Adipose tissue (tissue), 3 donors: ENCODE measurements around the gene WDR93. TPM values are rescaled to one million over a fixed set of nuclear protein-coding genes. Genes with fewer than 3 reads are reported as not detected.
"Not testable (repeated sequence)": the region's sequence is repeated elsewhere in the genome, so short reads cannot be mapped to it uniquely, and the experiment has no call there.

Source experiments
- H3K27ac ChIP-seq: one replicate; pipeline ENCODE4 v1.5.1; 2013; ENCODE audit warnings: low read depth, low read length
- WGBS, 3 donors: extraction: QIAGEN DNeasy Blood & Tissue Kit; methylation state at CpG; one replicate each; pipeline ENCODE4 v1.1.7; 2013; 5-methylcytosine and 5-hydroxymethylcytosine counted together
- polyA plus RNA-seq, 3 donors: library from polyadenylated mRNA; stranded (reverse); fragments of 200-250 nt; gene quantifications; one replicate each; pipeline ENCODE4 v1.2.3, GENCODE V29; 2013
- donor health status: healthy with polysubstance abuse.
- donor health status: Bipolar disorder and iron deficiency.
- donor health status: healthy.

WDR93 gene
- polyA plus RNA-seq, 3 donors = 0.18 to 0.92 TPM; not detected in 1

DNA sequence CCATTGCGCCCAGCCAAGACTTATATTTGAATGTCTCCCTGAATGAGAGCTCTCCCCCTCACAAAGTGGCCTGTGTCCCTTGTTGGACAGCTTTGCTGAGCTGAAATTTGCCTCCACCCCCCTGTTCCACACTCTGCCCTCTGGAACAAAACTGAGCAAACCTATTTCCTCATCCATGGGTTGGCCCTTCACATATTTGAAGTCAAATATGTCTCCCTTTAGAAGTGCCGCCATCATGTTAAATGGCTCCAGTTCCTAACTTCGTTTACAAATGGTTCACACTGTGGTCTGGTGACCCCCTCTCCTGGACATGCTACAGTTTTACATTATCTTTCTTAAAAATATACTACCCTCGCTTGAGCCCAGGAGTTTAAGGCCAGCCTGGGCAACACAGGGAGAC, 16.1 kb upstream of the WDR93 start:
- H3K27ac ChIP-seq = no peak overlapping the region
- WGBS, 3 donors = 68 to 85% (median 71%) methylated on average over 4 of the region's 4 CpGs

DNA sequence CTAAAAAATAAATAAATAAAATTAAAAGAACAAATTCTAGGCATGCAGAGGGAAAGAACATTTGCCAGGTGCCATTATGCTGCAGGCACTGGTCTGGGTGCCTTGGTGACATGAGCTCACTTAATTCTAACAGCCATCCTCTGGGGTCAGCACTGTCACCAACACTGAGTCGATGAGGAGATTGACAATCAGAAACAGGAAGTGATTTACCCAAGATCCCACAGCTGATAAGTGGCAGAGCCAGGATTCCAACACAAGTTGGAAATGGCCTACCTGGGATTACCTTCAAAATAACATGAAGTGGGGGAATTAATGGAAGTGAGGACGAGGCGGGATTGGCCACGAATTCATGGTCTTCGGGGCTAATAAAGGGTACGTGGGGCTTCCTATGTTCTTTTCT, 15.0 kb upstream of the WDR93 start:
- 60 to 78% (median 77%) methylated on average over 6 of the region's 6 CpGs for WGBS, 3 donors
- H3K27ac ChIP-seq = no peak overlapping the region

DNA sequence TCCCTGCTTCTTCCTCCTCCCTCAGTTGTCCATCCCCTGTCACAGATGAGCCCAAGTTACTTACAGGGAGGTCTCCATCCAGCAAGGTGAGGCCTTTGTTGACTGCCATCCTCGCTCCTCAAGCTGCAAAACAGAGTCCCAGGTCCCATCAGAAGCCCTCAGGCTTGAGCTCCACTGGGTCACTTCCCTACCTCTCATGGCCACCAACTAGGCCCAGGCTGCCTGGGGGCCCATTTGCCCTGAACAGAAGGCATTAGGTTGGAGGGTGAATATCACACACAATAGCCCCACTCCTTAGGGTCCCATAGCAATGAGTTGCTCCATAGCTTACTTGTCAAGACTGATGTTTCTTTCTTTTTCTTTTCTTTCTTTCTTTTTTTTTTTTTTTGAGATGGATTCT, 13.2 kb upstream of the WDR93 start:
- 85 to 100% (median 93%) methylated on average over 1 of the region's 1 CpG for WGBS, 3 donors
- H3K27ac ChIP-seq = no peak overlapping the region

DNA sequence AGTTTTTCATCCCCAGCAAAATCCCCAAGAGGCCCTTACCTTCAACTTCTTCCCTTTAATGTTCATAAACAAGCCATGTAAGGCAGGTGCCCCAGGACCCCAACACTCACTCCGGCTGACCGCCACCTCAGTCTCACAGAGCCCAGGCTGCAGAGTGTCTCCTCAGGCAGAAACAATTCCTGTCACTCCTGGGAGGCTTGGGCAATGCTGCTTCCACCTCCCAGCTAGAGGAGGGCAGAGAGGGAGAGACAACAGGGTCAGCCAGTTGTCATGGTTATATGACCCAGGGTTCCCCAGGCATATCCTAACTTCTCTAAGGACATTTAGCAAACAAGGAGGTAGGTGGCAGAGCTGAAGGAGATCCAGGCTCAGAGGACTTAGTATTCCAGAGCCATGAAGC, 11.4 kb upstream of the WDR93 start, which contains the start of gene PLIN1:
Gene PLIN1 (minus strand): TSS at position 156 of the 400 bp plus-strand sequence. CDS start 1,878 bp downstream, outside the sequence.
- no peak within 1 kb of the TSS for H3K27ac ChIP-seq
- 83 to 93% (median 89%) methylated on average over 2 of the region's 2 CpGs for WGBS, 3 donors

DNA sequence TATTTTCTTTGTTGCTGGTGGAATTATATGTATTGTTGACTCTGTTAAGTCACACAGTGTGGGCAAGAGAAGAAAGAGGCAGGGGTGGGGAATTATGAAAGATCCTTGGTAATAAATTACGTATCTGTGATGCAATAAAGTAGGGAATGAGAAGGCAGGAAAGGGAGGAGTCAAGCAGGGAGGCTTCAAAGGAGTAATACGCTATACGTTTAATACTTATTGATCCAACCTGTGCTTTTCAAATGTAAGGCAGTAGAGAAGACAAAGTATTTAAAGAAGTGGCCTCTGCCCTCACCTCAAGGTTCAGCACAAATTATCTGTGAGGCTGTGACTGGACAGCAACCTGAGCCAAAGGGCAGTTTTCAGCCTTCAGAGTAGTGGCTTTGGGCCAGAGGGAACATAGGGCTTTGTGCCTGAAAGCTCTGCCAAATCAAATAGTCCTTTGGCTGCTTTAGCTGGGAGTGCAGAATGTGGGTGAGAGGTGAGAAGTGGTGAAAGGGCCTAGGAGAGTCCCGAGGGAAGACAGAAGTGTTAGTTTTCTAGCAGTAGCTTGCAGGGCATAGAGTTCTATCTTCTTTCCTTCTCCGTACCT, 10.2 kb upstream of the WDR93 start:
- H3K27ac ChIP-seq = no peak overlapping the region
- WGBS, 3 donors = 20 to 50% (median 47%) methylated on average over 5 of the region's 5 CpGs

DNA sequence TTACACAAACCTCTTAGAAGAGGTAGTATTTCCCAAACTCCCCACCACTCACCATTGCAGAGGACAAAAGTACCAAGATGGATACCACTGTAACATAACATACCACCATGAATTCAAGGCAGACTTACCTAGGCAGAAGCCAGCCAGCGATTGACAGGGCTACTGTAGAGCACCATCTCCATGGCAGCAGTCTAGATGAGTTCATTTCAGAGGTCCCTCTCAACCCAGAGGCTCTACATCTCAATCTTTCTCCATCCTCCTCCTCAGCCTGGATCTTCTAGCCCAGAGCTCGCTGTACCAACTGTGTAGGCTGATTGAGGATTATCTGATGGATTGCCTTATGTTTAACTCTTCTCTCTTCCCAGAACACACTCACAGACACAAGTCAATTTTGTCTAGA, 9.5 kb upstream of the WDR93 start:
- no peak overlapping the region for H3K27ac ChIP-seq
- WGBS, 3 donors = 63 to 96% (median 79%) methylated on average over 2 of the region's 2 CpGs

DNA sequence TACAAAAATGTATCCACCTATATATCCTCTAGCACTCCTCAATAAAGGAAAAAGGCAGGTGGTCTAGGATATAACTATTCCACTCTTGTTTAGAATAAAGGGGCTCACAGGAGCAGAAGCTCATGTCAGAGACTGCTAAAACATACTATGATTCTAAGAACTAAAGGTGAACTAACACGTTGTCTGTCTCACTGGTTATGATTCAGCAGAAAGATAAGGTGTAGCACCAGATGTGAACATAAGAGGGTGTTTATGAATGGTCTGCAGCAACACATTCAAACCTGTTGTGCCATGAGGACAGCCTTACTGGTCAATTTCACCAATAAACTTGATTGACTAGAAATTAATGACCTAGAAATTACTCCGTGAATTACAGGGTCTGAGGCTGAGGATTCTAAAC, 4.6 kb upstream of the WDR93 start:
- 65 to 79% (median 71%) methylated on average over 2 of the region's 2 CpGs for WGBS, 3 donors
- H3K27ac ChIP-seq = no peak overlapping the region

DNA sequence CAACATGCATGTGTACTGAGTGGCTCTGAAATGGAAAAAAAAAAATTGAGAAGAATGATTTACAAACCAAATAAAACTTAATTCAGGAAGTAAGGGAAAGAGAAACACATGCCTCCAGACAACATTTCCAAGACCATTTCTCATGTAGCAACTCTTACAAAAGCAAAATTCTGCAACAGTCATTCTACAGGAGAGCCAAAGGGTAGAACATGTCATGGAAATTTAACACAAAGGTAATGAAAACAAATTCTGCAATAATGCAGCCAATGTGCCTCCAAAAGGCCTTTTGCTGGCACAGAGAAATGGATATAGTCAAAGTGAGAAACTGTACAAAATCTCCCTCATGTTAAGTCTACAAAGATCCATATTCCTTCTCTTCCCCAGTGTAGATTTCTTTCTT, 4.1 kb upstream of the WDR93 start:
- H3K27ac ChIP-seq = no peak overlapping the region

DNA sequence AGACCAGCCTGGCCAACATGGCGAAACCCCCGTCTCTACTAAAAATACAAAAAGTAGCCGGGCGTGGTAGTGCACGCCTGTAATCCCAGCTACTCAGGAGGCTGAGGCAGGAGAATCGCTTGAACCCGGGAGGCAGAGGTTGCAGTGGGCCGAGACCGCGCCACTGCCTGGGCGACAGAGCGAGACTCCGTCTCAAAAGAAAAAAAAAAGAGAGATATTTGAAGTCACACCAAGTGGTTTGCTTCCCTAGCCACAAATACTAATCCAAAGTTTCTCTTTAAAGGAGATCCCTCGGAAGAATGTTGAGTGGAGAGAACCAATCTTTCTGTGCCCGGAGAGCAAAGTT, 708 bp upstream of the WDR93 start:
- H3K27ac ChIP-seq = not testable (repeated sequence)
- WGBS, 3 donors = 45 to 63% (median 57%) methylated on average over 15 of the region's 15 CpGs

DNA sequence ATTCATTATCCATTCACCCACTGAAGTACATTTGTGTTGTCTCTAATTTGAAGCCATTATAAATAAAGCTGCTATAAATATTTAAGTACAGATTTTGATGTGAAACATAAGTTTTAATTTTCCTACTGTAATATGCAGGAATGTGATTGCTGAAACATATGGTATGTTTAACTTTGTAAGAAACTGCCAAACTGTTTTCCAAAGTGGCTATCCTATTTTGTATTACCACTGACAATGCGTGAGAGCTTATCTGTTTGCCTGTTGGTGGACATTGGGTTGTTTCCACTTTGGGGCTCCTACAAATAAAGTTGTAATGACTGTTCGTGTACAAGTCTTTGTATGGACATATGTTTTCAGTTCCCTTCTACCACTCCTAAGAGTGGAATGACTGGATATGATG, 2.5 kb downstream of the WDR93 start:
- WGBS, 3 donors = 31 to 76% (median 67%) methylated on average over 2 of the region's 2 CpGs
- no peak overlapping the region for H3K27ac ChIP-seq

DNA sequence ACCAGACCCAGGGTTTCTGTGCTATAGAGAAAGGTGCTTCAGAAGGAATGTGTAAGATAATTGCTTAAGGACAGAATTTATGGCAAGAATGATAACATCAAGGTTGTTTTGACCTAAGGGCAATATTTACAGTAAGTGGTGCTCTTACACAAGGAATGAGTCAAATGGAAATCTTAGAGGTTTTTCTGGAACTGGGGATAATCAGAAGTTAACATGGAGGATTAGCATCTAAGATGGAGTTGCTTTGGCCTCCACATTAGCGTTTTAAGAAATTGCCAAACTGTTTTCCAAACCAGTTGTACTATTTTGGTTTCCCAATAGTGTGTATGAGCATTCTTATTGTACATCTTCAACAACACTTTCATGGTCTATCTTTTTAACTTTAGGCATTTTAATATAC, 3.1 kb downstream of the WDR93 start:
- 82 to 93% (median 83%) methylated on average over 1 of the region's 1 CpG for WGBS, 3 donors
- H3K27ac ChIP-seq = no peak overlapping the region

DNA sequence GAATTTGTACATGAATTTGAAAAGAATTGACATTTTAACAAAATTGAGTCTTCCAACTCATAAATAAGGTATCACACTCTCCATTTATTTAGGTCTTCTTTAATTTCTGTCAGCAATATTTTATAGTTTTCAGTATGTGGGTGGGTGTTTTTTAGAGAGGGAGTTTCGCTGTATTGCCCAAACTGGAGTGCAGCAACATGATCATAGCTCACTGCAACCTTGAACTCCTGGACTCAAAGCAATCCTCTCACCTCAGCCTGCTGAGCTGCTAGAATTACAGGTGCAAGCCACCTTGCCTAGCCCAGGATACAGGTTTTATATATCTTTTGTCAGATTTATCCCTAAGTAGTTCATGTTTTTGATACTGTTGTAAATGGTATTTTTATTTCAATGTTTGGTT, 4.6 kb downstream of the WDR93 start:
- WGBS, 3 donors = 88 to 100% (median 92%) methylated on average over 1 of the region's 1 CpG
- H3K27ac ChIP-seq = no peak overlapping the region

DNA sequence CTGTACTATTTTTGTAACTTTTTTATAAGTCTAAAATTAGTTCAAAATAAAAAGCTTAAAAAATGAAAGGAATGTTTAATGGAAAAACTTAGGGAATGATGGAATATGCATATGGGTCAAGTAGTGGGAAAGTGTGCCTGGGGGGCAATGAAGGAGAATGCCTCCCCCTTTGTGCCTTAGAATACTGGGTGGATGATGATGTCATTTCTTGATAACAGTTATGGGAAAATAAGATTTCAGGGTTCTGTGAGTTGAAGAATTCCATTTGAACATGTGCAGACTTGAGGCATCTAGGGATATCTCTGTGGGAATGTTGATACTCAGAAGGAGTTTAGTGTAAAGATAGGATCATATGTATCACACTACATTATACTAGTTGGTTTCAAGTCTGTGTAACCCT, 13.8 kb downstream of the WDR93 start:
- H3K27ac ChIP-seq = no peak overlapping the region

DNA sequence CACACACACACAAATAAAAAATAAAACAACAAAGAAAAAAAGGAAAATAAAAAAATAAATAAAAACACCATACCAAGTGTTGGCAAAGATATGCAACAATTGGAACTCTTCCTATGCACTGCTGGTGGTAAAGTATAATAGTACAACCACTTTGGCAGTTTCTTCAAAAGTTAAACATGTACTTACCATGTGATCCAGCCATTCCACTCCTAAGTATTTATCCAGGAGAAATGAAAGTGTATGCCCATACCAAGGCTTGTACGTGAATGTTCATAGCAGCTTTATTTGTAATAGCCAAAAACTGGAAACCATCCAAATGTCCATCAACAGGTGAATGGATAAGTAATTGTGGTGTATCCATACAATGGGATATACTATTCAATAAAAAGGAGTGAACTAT, 17.0 kb downstream of the WDR93 start:
- WGBS, 3 donors = 18 to 68% (median 68%) methylated on average over 1 of the region's 1 CpG

DNA sequence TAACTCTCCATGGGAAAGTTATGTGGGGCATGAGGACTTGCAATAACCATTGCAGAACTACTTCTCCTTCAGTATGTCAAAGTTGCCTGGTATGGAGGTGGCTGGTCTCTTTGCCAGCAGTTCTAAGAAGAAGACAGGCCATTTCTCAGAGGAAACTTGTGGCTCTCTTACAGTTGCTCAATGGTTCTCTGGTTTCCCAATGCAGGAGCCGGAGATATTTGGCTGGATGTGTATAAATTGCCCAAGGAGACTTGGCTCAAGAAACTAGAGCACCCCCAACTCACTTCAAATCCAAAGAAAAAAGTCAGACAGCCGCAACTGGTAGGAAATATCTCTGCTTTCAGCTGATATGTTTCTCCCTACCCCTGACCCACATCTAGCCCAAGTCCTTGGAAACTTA, 24.2 kb downstream of the WDR93 start:
- 47 to 76% (median 61%) methylated on average over 2 of the region's 2 CpGs for WGBS, 3 donors
- no peak overlapping the region for H3K27ac ChIP-seq

More for the DNA sequence above, 17.0 kb downstream of the WDR93 start:
- H3K27ac ChIP-seq = no peak overlapping the region

DNA sequence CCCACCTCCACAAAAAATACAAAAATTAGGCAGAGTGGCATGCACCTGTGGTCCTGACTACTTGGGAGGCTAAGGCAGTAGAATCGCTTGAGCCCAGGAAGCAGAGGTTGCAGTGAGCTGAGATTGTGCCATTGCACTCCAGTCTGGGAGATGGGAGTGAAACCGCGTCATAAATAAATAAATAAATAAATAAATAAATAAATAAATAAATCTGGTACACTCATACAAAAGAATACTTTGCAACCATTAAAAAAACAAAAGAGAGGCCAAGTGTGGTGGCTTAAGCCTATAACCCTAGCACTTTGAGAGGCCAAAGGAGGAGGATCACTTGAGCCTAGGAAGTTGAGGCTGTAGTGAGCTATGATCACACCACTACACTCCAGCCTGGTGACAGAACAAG, 32.4 kb downstream of the WDR93 start:
- 59 to 91% (median 62%) methylated on average over 3 of the region's 3 CpGs for WGBS, 3 donors

DNA sequence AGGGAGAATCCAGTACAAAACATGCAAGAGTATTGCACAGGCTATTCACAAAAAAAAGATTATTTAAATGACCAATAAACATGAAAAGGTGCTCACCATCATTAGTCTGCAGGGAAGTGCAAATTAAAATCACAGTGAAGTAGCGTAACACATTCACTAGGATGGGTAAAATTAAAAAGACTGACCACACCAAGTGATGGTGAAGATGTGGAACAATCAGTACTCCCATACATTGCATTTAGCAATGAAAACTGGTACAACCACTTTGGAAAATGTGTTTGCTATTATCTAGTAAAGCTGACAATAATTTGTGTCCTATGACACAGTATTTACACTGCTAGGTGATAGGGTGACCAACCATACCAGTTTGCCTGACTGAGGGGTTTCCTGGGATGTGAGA, 34.0 kb downstream of the WDR93 start:
- WGBS, 3 donors = 97 to 98% (median 98%) methylated on average over 1 of the region's 1 CpG
- no peak overlapping the region for H3K27ac ChIP-seq

More for the DNA sequence above, 32.4 kb downstream of the WDR93 start:
- no peak overlapping the region for H3K27ac ChIP-seq

DNA sequence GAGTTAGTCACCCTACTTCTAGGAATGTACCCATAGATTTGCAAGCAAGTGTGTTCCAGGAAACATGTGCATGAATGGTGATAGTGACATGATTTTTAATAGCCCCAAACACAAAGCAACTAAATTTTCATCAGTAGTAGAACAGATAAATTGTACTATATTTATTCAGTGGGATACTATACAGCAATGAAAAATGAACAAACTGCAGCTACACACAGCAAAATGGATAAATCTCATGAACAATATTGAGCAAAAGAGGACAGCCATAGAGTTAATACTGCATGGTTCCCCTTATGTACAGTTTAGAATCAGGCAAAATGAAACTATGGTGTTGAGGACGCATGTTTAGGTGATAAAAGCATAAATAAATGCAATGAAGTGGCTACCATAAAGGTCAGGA, 34.5 kb downstream of the WDR93 start:
- H3K27ac ChIP-seq = no peak overlapping the region
- 88 to 98% (median 94%) methylated on average over 1 of the region's 1 CpG for WGBS, 3 donors

DNA sequence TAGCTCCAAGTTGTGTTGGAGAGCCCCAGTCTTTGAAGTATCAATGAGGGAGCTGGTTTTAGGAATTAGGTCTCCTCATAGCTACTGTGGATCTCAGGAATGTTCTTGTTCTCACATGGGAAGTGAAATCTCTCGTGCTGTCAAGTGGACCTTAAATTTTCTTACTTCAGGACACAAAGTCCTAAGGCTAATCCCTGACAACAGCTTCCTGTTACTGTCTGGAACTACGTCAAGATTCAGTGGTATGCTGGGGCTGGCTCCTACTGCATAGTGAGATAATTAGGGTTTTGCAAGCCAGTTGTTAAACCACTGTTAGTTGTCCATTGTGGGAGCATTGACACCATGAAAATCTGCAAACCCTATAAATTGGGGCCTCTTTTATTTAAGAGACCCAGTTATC, 37.6 kb downstream of the WDR93 start:
- 27 to 72% (median 39%) methylated on average over 2 of the region's 2 CpGs for WGBS, 3 donors
- no peak overlapping the region for H3K27ac ChIP-seq

DNA sequence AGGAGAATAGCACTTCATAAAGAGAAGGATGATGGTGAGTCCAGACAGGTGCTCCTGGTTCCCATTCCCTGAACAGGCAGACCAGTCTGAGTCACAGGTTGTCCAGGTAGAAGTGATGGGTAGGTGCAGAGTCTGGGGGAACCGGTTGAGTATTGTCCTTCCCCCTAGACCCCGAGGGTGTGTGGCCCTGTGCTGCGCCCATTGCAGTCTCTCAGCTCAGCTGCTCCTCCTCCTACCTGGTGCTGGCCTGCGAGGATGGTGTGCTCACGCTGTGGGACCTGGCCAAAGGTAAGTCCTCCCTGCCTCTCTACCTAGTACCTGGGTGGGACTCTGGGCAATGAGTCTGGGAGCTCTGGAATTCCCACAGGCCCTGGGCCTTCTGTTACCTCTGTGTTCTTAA, 40.7 kb downstream of the WDR93 start:
- 91 to 100% (median 95%) methylated on average over 5 of the region's 5 CpGs for WGBS, 3 donors
- no peak overlapping the region for H3K27ac ChIP-seq
